ENCODE measurements around the gene GFRA1.

Gene GFRA1

GRCh38 chr10:116208956-116209567, 63.9 kb downstream of the GFRA1 start:
- no peak for DNase-seq (ENCODE audit: low spot score)
- in situ Hi-C loops (cut with MboI; ENCODE audit: low sequenced_read_pairs, unreplicated experiment), result no loop called here
- TF ChIP-seq, protein P1, sequence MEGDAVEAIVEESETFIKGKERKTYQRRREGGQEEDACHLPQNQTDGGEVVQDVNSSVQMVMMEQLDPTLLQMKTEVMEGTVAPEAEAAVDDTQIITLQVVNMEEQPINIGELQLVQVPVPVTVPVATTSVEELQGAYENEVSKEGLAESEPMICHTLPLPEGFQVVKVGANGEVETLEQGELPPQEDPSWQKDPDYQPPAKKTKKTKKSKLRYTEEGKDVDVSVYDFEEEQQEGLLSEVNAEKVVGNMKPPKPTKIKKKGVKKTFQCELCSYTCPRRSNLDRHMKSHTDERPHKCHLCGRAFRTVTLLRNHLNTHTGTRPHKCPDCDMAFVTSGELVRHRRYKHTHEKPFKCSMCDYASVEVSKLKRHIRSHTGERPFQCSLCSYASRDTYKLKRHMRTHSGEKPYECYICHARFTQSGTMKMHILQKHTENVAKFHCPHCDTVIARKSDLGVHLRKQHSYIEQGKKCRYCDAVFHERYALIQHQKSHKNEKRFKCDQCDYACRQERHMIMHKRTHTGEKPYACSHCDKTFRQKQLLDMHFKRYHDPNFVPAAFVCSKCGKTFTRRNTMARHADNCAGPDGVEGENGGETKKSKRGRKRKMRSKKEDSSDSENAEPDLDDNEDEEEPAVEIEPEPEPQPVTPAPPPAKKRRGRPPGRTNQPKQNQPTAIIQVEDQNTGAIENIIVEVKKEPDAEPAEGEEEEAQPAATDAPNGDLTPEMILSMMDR (IDR thresholded peaks at IDR 0.05; ENCODE audit: borderline replicate concordance, control extremely low read depth, extremely low read depth, insufficient read depth, missing control alignments), result no peak

- TF ChIP-seq, protein P1 (IDR thresholded peaks at IDR 0.05; ENCODE audit: borderline replicate concordance, control extremely low read depth, extremely low read depth, insufficient read depth, missing control alignments), result no peak
- in situ Hi-C loops (cut with MboI; ENCODE audit: low sequenced_read_pairs, unreplicated experiment), result no loop called here
- no peak for DNase-seq (ENCODE audit: low spot score)
Observed at GRCh38 chr10:116207690-116208089, 65.3 kb downstream of the GFRA1 start.

- no peak for DNase-seq (ENCODE audit: low spot score)
- in situ Hi-C loops (cut with MboI; ENCODE audit: low sequenced_read_pairs, unreplicated experiment), result no loop called here
Observed at GRCh38 chr10:116203661-116204060, 69.3 kb downstream of the GFRA1 start.

GRCh38 chr10:116201670-116202430, 71.2 kb downstream of the GFRA1 start:
- in situ Hi-C loops (cut with MboI; ENCODE audit: low sequenced_read_pairs, unreplicated experiment), result no loop called here
- TF ChIP-seq, protein P1 (IDR thresholded peaks at IDR 0.05; ENCODE audit: borderline replicate concordance, control extremely low read depth, extremely low read depth, insufficient read depth, missing control alignments), result no peak

More at GRCh38 chr10:116203661-116204060, 69.3 kb downstream of the GFRA1 start:
- TF ChIP-seq, protein P1 (IDR thresholded peaks at IDR 0.05; ENCODE audit: borderline replicate concordance, control extremely low read depth, extremely low read depth, insufficient read depth, missing control alignments), result no peak

DNA sequence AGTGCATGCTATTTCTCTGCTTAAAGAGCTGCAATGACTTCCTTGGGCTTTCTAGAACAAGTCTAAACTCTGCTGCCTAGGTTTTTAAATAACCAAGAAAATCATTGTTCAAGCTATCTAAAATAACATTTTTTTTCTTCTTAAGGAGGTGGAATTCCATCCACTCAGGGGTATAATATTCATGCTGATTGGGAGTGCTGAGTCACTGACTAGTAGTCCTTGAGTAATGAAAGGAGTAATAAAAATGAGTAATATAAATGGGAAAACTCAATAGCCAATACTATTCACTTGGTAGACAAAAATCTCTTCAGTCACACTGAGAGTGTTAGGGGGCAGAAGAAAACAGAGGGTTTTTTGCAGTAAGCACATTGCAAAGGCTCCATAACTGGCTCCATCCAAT, 72.0 kb downstream of the GFRA1 start:
- TF ChIP-seq, protein P1 (IDR thresholded peaks at IDR 0.05; ENCODE audit: borderline replicate concordance, control extremely low read depth, extremely low read depth, insufficient read depth, missing control alignments), result no peak
- DNase-seq (ENCODE audit: low spot score), result no peak
- in situ Hi-C loops (cut with MboI; ENCODE audit: low sequenced_read_pairs, unreplicated experiment), result no loop called here

More at GRCh38 chr10:116201670-116202430, 71.2 kb downstream of the GFRA1 start:
- DNase-seq (ENCODE audit: low spot score), result no peak

- TF ChIP-seq, protein P1 (IDR thresholded peaks at IDR 0.05; ENCODE audit: borderline replicate concordance, control extremely low read depth, extremely low read depth, insufficient read depth, missing control alignments), result no peak
- in situ Hi-C loops (cut with MboI; ENCODE audit: low sequenced_read_pairs, unreplicated experiment), result no loop called here
- no peak for DNase-seq (ENCODE audit: low spot score)
Observed at GRCh38 chr10:116198676-116199035, 74.3 kb downstream of the GFRA1 start.

Data from GM13976 (cell line).